HG03520 (cell line): ENCODE results near the gene NEO1.

Experiments used
- ATAC-seq: cut with Tn5 transposase; IDR thresholded peaks from one replicate; pipeline ENCODE4 v1.9.1; 2021; ENCODE audit warnings: mild to moderate bottlenecking, moderate library complexity; ENCODE audit not compliant: unreplicated experiment

NEO1 gene

DNA sequence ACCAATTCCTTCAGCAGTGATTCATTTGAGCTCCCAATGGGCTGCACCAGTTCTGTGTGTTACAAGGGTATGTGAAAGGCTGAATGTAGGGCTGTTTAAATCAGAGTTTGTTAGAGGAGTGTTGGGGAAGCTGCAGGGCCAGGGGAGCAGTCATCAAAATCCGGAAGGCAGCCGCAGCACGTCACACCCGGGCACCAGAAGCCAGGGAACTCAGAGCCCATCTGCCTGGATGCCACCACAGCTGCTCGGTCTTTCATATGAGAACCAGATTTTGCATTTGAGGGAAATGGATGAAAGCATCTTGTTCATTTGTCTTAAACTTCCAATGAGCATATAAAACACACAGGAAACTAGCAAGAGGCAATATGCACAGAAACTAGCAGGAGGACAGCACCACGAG is 24.2 kb upstream of the NEO1 start:
- no peak for ATAC-seq

DNA sequence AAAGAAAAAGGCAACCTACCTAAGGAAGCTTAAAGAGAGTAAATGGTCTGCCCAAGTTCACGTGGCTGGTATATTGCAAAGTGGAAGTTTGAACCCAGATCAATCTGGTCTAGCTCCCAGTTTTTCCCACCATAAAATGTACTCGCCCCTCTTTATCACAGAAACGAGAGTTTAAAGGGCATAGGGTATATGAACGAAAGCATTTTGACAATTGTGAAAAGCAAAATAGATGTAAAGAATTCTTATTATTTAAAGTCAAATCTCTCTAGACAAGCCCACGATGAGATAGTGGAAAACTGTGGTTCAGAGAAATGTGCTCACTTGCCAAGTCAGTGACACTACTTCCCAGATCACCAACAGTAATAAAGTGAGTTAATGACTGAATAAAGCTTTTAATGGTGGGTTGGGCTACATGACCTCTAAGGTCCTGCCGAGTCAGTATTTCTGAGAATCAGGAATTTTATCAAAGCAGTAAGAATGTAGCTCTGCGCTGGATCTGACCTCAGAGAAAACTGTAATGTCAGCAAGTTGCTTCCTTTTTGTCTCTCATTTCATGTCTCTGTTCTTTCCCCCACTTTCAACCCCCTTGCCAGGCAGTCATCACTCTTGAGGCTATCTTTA is 23.3 kb upstream of the NEO1 start:
- ATAC-seq = no peak

DNA sequence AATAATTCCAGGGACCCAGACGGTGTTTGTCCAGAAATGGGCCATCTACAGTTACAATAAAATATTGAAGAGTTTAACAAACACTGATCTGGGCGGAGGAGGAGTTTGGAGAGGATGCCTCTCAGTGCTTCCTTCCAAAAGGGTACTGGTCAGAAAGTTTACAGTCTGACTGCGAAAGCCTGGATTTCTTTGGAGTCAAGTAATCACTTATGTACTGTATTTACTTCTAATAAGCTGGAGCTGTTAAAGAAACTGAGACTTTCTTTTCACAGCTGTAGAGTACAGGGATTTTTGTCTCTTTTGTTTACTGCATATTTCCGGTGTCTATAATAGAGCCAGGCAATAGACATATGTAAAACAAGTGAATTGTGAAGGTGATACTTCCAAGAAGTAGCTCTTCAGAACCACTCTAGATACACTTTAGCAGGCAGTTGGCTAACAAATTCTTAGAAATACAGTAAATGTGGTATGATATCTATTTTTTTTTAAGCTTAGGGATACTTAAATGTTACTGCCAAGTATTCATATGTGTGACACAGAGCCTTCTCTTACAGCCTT is 22.1 kb upstream of the NEO1 start:
- no peak for ATAC-seq

DNA sequence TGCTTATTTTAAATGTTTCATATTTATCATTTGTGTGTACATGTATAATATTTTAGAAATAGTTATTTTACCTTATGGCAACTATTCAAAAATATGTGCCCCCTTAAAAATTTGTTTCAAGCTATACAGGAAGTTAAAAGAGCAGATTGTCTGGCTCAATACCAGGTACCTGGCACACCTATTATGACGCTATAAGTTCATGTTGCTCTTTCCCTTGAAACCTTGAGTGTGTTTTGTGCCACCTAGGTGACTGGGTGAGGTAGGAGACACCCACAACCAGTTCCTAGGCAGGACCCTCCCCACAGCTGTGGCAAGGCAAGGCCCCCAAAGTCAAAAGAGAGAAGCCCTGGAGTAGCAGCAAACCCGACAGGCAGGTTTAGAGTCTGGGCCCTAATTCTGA is 20.6 kb upstream of the NEO1 start:
- ATAC-seq = no peak

DNA sequence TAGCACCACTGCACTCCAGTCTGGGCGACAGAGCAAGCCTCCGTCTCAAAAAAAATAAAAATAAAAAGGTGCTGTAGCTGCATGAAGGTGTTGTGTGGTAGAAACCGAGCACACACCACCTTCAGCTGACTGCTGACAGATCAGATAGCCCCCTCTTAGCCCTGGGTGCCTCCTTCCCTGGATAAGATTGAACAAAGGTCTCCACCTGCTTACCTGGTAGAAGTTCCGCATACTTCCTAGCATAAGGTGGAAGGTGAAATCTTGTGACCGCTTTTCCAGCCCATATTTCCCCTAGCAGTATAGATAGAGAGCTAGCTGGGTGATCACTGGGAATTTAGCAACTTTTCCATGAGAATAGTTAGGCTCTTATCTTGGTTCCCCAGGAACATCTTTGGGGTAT is 18.7 kb upstream of the NEO1 start:
- no peak for ATAC-seq

DNA sequence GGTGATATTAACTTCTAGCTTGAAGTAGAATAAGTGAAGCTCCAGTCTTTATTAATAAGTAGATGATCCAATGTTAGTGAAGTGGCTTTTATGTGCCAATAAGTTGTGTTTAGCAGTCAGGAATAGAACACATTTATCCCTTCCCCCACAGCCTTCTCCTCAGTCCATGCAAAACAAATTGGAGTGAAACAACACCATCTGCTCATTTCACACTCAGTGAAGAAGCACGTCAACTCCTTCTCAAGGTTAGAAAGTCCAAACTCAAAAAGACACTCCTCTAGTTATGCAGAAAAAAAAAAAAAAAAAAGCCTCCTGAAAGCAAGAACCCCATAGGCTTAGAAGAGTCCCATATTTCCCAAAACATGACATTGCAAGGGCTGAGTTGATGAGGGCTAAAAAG is 18.0 kb upstream of the NEO1 start:
- ATAC-seq = no peak

DNA sequence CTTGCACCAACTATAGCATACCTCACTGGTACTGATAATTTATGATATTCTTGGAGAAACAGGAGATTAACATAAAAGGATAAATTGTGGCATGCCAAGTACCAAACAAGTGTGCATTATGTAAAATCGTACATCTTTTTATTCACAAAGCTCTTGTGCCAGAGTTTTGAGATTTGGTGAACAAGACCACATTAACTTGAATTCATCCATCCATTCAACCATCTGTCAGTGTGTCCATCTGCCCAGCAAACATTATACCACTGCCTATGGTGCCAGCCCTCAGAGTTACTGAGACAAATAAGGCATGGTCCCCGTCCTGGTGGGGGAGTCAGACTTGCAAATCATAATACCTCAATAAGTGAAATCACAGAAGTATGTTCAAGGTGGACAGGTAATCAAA is 17.0 kb upstream of the NEO1 start:
- ATAC-seq = no peak

DNA sequence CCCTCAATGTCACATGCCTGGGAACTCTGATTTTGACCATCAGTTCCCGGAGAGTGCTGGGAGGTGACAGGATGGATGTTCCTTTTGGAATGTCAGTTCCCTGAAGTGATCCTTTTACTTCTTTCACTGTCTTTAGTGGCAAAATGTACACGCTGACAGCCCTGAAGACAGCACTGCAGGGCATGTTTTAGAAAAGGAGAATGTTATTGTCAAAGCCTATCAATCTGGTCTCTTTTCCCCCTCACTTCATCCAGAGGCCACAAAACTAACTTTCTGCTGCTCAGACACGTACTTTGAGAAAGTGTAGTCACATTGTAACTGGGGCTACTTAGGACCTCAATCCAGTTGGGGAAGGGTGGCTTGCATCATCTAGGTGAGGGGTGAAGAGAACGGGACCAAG is 14.0 kb upstream of the NEO1 start:
- ATAC-seq = no peak

DNA sequence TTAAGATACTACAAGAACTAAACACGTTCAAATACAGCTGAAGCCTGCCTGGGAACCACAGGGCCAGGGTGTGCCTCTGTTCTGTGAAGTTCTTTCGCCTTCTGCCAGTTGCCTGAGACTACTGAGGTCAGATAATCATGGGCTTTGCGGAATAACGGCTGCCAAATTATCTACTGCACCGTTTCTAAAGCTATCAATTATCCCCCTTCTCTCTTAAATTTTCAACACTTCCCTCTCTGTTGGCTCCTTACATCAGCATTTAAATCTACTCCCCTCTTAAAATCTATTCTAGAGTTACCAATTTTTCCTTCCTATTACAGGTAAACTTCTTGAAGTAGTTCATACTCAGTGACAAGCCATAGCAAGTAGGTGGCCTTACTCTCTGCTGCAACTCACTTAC is 6.2 kb upstream of the NEO1 start:
- no peak for ATAC-seq

DNA sequence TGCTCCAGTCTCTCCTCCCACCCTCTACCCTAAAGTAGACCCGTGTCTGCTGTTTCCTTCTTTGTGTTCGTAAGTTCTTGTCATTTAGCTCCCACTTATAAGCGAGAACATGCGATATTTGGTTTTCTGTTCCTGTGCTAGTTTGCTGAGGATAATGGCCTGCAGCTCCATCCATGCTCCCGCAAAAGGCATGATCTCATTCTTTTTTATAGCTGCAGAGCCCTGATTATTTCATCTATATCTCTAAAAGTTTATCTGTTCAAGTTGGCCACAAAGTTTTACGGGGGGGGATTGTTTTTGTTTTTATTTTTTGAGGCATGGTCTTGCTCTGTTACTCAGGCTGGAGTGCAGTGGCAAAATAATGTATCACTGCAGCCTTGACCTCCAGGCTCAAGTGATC is 4.4 kb upstream of the NEO1 start:
- no peak for ATAC-seq

DNA sequence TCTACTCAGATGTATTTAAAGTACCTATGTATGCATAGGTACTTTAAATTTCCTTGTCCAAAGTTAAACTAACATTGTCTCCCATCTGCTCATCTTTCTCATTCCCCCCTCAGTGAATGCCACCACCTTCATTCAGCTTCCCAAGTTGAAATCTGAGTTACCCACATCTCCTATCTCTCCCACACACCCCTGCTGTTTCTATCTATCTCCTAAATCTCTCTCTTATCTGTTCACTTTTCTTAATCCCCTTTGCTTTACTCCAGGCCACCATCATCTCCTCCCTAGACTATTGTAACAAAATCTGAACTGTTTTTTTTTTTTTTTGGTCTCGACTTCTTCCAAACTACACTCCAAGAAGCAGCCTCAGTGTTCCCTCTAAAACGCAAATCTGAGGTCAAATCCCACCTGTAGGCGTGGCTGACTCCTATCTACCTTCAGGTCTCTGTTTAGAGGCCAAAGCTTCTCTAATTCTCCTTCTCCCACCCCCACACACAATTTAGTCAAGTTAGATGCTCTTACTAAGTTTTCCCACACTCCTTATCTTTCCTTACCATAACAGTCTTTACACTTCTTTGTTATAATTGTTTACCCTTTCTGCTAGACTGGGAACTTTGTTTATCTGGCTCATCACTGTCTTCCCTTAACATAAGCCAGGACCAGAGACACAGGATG is 3.5 kb upstream of the NEO1 start:
- no peak for ATAC-seq

DNA sequence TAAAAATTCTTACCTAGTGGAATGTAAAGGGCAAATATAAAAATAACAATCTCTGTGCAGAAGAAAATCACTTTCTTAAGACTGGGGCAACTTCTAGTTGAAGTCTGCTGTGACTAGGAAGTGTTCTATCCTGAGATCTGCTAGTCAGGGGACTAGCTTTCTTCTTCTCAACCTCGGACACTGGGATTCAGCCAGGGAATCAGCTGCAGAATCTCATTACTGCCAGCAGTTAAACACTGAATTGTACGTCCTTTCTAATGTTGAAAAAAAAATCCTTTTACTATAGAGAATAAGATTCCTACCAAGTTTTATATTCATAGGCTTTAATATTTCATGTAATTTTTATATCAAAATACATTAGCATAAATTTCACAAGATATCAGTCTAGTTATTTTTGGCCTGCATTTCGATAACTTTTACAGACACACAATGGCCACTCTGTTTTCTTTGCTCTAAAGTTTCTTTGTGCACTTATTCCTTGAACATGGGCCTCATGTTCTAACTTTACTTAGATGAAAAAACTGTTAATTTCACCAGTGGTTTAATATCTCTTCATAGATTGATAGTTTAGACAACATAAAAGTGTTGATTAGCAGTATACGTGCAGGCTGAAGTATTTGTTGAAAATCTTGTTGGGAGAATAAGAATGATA is 2.6 kb upstream of the NEO1 start:
- ATAC-seq = no peak

DNA sequence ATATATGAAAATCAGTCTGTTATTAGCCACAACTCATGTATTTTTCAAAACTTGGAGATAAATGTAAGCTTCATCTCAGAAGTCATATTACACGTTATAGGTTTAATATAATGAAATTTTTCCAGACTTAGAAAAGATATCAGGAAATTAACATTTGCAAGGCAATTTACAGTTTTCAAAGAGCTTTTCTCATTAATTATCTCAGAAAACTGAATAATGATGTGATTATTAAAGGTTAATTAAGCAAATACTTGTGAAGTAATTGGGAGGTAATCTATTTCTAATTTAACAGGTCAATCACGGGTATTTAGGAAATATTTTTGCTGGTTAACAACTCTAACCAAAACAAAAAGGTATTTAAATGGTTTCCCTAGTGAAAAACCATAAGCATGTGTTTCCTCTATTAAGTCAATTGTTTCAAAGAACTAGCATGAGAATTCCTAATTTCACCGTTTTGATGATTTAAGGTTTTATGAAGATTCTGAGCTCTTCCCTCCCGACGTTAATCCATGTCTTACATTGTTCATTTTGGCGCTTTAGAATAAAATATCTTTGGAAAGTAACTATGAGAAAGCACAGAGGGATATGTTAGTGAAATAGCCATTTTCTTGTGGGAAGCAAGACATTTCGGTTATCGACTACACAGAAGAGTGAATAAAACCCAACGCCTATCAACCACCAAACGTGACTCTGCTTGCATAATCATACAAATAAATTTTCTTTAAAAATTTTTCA is 1.5 kb upstream of the NEO1 start:
- no peak for ATAC-seq

DNA sequence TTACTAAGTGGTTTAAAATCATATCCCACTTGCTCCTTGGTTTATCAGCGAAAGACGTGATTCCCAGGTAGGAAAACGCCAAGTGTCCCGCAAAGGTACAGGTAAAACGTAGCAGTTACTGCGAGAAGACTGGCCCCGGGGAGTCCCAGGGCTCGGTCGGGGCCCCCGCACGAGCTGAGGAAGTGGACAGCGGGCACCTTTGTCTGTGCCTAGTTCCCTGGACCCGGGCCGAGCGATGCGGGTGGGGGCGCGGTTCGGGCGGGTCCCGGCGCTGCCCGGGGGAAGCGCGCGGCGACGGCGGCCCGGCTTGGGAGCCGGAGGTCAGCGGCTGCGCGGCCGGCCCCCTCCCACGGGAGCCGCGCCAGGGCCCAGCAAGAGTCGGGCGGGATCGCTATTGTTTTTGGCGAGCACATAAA is 864 bp upstream of the NEO1 start:
- peak; percentile 2 for ATAC-seq

DNA sequence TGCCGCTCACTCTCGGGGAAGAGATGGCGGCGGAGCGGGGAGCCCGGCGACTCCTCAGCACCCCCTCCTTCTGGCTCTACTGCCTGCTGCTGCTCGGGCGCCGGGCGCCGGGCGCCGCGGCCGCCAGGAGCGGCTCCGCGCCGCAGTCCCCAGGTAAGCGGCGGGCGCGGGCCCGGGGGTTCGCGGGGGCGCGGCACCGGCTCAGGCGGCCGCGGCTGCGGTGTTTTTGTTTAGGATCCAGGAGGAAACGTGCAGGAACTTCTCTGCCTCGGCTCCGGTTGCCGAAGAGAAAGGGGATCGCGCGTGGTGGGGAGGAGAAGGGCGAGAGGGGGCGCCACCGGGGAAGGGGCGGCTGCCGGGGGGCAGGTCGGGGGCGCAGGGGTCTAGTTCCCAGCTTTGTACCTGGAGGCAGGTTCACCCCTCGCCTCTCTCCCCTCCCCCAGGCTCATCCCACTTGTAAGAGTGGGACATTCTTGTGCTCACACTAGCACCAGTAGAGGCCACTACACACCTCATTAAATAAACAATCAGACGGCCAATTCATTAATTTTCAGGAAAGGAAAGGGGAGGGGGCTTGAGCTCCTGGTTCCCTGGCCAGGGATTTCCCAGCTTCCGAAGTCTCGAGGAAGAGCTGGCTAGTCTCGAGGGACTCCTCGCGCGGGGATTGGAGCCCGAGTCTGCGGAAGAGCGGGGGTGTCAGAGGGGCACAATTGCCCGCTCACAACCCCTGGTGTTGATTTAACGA is 562 bp downstream of the NEO1 start:
- ATAC-seq = peak; percentile 31

DNA sequence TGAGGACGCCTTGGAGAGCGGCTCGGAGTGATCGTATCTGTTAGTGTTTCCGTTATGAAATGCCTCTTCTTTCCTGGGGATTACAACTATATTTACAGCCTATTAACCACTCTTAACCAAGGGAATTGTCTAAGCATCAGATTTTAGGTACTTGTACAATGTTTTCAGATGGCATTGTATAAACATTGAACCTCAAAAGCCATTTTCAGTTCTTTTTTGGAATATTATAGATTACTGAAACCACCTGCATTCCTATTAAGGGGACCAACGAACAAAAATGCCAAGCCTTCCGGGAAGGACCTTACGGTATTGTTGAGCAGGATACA is 1.1 kb downstream of the NEO1 start:
- ATAC-seq = no peak

DNA sequence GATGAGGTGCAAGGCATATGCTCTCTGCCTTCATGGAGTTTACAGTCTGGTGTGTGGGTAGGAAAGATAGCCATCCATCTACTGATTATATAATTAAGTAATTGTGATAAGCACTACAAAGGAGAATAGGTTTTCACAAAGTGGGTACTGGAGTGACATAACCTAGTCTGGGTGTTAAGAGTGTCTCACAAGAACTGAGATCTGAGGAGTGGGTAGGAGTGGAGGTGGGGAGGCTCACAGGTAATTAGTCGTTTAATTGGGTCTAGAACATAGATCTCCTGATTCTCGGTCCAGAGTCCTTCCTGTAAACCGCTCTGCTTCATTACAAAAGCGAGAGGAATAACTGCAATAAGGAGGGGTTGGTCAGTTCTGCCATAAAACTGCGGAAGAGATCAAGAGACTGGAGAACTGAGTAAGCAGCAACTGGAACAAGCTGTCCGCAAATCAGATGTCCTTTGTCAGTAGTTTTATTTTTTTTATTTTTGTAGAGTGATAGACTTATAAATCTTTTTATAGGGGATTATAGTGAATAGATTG is 2.2 kb downstream of the NEO1 start:
- ATAC-seq = no peak

DNA sequence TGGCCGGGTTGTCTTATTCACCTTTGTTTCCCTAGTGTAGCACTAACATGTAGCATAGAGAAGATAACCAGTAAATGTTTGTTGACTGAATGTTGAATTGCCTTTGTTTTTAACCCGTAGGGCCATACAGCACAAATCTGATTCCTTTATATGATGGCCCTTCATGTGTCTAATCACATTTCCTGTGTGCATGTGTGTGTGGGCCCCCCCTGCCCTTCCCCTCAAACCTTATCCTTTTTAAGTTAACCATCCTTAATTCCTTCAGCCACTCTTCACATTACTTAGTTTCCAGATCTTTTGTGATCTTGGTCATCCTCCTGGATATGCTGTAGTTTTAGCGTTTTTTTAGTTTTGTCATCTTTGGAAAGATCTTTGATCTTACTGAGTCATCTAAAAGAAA is 4.2 kb downstream of the NEO1 start:
- ATAC-seq = no peak

DNA sequence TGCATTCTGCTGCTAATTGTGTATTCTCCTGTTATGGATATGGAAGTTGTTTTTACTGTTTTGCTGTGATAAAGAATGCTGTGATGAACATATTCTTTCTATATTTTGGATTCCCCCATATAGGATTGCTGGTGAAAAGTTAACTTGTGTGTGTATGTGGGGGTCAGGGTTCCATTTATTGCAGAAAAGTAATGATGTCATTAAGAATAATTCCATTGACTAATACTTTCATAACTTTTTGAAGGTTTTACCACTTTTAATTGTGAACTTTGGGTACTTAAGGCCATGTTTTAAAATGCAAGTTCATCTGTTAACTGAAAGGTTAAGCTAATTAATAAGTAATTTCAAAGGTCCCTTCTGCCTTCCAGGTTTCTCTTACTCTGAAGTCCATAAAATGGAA is 6.2 kb downstream of the NEO1 start:
- no peak for ATAC-seq

DNA sequence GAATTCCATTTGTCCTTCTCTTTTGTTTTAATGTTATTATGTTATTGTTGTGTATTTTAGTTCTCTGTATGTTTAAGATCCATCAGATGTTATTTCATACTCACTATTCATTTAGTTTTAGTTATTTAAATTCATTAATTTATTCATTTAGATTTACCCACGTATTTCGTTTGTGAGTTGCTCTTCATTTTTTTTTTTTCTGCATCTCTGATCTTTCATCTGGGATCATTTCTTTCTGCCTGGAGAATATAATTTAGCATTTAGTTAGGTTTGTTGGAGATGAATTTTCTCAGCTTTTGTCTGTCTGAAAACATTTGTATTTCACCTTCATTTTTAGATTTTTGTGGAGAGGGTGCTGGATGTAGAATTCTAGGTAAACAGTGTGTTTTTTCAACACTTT is 12.9 kb downstream of the NEO1 start:
- ATAC-seq = no peak

DNA sequence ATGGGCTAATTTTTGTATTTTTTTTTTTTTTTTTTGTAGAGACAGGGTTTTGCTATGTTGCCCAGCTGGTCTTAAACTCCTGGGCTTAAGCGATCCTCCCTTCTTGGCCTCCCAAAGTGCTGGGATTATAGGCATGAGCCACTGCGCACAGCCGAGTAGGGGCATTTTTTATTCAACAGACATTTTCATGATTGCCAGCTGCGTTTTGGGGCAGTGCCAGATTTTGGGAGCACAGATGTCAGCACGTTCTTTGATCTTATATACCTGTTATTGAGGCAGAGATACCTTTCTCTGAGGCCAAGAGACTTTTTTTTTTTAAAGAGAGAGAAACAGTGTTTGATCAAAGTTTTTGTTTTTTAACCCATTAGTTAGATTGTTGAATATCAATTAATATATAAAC is 16.8 kb downstream of the NEO1 start:
- ATAC-seq = no peak
